Sciatic nerve (tissue), 2 donors: ENCODE results near the gene PNPLA8. TPM values are rescaled to one million over a fixed set of nuclear protein-coding genes. Genes with fewer than 3 reads are reported as not detected.

Experiments used
- ATAC-seq: fragments of 200-7000 bp; cut with Tn5 transposase; one replicate; pipeline ENCODE4 v1.9.1; 2020; ENCODE audit warnings: mild to moderate bottlenecking, moderate library complexity
- DNase-seq: peaks from one replicate; pipeline ENCODE4 v3.0.0-alpha.2; 2020; ENCODE audit warnings: low spot score
- intact Hi-C: fragments of 100-400 bp; cut with DNase I; formaldehyde crosslinking; loops from one replicate; pipeline ENCODE4 v1.14.2; 2022
- total RNA-seq: library from RNA; stranded (reverse); fragmentation: NEBNext Ultra II Directional; extraction: Animal tissue kit (Norgen Biotek cat#: 25700); gene quantifications from one replicate; pipeline ENCODE4 v1.2.1, GENCODE V29; 2021
- donor health status: DM: no; HTN: no; CAD: no.
- donor health status: DM: no; HTN: no; CAD: no.

PNPLA8 gene
- total RNA-seq, 1 donor from 2014 or later, result 34.3 TPM

GRCh38 chr7:108454674-108455550 is 71.0 kb downstream of the PNPLA8 start:
- ATAC-seq, result peak; percentile 45
- intact Hi-C loops, result no loop called here
- DNase-seq, result no peak

- no peak for DNase-seq
- no peak for ATAC-seq
- intact Hi-C loops, result no loop called here
Measured at GRCh38 chr7:108454317-108454673, 71.6 kb downstream of the PNPLA8 start.

- no peak for ATAC-seq
- intact Hi-C loops, result no loop called here
- DNase-seq, result no peak
Measured at GRCh38 chr7:108453320-108453719, 72.6 kb downstream of the PNPLA8 start.

GRCh38 chr7:108452707-108453106 is 73.2 kb downstream of the PNPLA8 start:
- intact Hi-C loops, result no loop called here
- no peak for DNase-seq
- ATAC-seq, result no peak

- ATAC-seq (no peak), DNase-seq (no peak)
- intact Hi-C loops, result no loop called here
Measured at GRCh38 chr7:108451296-108451848, 74.6 kb downstream of the PNPLA8 start.

DNA sequence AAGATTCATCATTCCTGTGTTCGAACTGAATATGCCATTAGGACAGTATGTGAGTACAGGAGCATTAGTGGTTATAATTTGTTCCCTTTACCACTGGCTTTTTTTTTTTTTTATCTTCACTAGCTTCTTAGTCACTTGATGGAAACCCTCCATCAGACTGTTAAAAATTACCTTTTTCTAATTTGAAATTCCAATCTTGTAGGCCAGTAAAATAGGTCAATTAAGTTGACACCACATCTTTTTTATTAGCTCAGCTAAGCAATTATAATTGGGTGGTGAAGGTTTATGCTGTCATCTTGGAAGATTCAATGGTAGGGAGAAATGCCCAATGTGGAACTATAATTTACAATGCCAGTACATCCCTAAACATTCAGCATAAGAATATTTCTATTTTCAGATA is 75.8 kb downstream of the PNPLA8 start:
- intact Hi-C loops, result no loop called here
- no peak for DNase-seq
- no peak for ATAC-seq

GRCh38 chr7:108449521-108449920 is 76.4 kb downstream of the PNPLA8 start:
- no peak for ATAC-seq
- intact Hi-C loops, result no loop called here
- DNase-seq, result no peak

DNA sequence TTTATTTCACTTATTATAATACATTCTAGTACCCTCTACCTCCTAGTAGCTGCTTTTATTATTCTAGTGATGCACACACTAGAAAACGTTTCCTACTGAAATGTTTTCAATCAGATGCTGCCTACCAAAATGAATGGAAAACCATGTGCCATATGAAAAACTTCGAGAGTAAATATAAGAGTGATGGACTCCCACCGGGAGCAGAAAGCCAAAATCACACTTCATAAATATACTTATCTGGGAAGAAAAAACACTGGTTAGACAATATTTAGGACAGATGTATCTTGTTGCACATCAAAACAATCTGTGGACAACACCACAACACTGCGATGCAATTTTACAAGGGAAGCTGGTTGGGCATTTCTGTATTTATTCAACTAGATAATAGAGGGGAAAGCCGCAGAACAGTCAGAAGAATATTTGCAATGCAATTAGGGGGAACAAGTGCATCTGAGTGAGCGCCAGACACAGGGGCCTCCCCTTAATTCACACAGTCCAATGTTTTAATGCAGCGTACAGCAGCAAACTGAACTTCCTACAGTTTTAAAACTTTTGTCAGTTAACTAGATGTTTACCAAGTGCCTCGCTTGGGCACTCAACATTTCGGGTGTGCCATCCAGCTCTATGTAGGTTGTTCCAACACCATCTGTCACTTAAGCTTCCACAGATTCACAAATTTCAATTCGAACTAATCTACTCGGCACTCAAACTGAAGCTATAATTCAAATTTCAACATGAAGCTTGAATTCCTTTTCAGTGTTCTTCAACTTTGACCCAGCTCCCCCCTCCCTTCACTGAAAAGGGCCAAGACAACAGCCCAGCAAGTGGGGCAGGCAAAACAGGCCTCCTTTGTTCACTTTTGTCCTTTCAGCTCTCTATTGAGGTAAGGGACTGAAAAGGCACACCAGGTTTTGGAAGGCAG is 77.1 kb downstream of the PNPLA8 start:
- ATAC-seq, result no peak
- intact Hi-C loops, result no loop called here
- DNase-seq, result no peak

DNA sequence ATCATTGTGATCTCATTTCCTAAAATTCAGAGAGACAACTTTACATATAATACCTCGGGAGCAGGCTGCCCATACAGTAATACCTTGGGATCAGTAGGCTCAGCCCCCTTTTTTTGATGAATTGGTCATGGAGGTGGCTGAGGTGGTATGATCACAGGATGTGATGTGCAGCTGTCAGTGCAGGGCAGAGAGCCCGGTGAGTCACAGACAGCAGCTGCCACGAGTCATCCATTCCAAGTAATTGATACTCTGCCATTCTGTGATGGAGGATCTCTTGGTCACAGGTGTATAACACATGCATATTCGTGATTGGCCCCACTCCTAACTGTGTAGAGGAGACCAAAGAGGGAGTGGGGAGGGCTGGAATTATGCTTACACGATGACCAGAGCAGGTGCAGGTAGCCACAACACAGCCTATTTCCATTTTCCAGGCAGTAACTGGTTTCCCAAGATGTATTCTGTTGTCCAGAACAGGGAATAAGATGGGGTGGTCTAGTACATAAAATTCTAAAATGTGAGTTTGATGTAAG is 83.8 kb downstream of the PNPLA8 start:
- no peak for ATAC-seq
- intact Hi-C loops, result no loop called here
- DNase-seq, result no peak

DNA sequence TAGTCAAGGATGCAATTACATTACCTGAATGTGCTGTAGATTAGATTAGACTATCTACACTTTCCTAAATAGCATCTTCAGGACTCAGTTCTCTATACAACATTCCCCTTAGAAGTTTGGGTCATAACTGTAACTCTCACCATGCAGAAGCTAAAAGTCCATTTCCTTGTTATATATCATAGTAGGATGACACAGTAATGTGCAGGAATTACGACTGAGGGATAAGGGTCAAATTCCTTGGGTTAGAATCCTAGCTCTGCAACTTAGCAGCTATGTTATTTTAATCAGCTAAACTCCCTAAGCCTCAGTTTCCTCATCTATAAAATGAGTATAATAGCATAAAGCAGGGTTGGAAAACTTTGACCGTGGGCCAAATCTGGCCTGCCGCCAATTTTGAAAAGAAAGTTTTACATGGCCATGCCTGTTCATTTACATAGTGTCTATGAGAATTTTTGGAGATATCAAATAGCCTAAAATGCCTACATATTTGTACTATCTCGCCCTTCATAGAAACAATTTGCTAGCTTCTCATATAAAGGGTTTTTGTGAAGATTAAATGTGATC is 84.5 kb downstream of the PNPLA8 start:
- DNase-seq, result no peak
- no peak for ATAC-seq
- intact Hi-C loops, result no loop called here

GRCh38 chr7:108440613-108441012 is 85.3 kb downstream of the PNPLA8 start:
- DNase-seq (no peak), ATAC-seq (no peak)
- intact Hi-C loops, result no loop called here

DNA sequence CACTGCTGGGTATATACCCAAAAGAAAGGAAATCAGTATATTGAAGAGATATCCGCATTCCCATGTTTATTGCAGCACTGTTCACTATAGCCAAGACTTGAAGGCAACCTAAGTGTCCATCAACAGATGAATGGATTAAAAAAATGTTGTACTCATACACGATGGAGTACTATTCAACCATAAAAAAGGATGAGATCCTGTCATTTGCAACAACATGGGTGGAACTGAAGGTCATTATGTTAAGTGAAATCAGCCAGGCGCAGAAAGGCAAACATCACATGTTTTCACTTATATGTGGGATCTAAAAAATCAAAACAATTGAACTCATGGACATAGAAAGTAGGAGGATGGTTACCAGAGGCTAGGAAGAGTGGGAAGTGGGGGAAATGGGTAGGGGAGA is 89.0 kb downstream of the PNPLA8 start:
- DNase-seq (no peak), ATAC-seq (no peak)
- intact Hi-C loops, result no loop called here

DNA sequence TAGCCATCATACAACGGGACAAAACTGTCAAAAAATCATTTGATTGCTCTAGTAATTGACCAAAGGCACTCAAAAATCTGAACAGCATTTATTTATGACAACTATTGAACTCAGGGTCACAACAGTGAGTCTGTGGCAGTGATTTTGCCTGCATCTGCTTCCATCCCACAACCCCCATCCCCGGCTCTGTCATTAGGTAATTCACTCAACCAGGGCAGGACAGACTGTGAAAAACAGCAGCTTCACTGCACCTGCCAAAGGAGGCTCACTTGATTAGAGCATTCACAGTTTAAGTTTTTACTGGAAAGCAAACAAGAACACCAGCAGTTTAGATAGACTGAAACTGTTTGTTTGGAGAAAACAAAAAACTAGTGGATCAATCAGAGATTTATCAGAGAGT is 91.9 kb downstream of the PNPLA8 start:
- intact Hi-C loops, result no loop called here
- DNase-seq (no peak), ATAC-seq (no peak)

- intact Hi-C loops, result no loop called here
- ATAC-seq (no peak), DNase-seq (no peak)
Measured at GRCh38 chr7:108431099-108431498, 94.8 kb downstream of the PNPLA8 start.

- DNase-seq, result no peak
- no peak for ATAC-seq
- intact Hi-C loops, result no loop called here
Measured at GRCh38 chr7:108430664-108431063, 95.3 kb downstream of the PNPLA8 start.

- ATAC-seq (no peak), DNase-seq (no peak)
- intact Hi-C loops, result no loop called here
Measured at GRCh38 chr7:108427766-108428165, 98.2 kb downstream of the PNPLA8 start.

- intact Hi-C loops, result no loop called here
- ATAC-seq (no peak), DNase-seq (no peak)
Measured at GRCh38 chr7:108425714-108426275, 100.1 kb downstream of the PNPLA8 start.

GRCh38 chr7:108424013-108424412 is 101.9 kb downstream of the PNPLA8 start:
- ATAC-seq (no peak), DNase-seq (no peak)
- intact Hi-C loops, result no loop called here
